Breast epithelium (tissue), 3 donors: ENCODE data around the gene MAML3.

Source experiments
- CTCF ChIP-seq, 3 donors: fragments of 450-650 bp; IDR thresholded peaks; one replicate each; pipeline ENCODE4 v1.5.1; 2016 to 2017; ENCODE audit warnings: antibody characterized with exemption in 3 of 3, mild to moderate bottlenecking in 3 of 3, moderate library complexity in 3 of 3
- POLR2AphosphoS5 ChIP-seq, 3 donors: sonication (generic); formaldehyde crosslinking; IDR thresholded peaks; one replicate each; pipeline ENCODE4 v1.6.1; 2017; ENCODE audit warnings: antibody characterized with exemption in 3 of 3

- TF ChIP-seq CTCF (IDR thresholded peaks at IDR 0.05): no peak
- no peak for TF ChIP-seq POLR2AphosphoS5 (IDR thresholded peaks at IDR 0.05)
Measured at GRCh38 chr4:139873111-139873860, 280.7 kb downstream of the MAML3 start.
